ENCODE measurements around the gene CMIP. TPM values are rescaled to one million over a fixed set of nuclear protein-coding genes. Genes with fewer than 3 reads are reported as not detected.

Gene CMIP
- total RNA-seq, 6 experiments from 2014 or later, result 12.2 to 23.0 (median 16.5) TPM

DNA sequence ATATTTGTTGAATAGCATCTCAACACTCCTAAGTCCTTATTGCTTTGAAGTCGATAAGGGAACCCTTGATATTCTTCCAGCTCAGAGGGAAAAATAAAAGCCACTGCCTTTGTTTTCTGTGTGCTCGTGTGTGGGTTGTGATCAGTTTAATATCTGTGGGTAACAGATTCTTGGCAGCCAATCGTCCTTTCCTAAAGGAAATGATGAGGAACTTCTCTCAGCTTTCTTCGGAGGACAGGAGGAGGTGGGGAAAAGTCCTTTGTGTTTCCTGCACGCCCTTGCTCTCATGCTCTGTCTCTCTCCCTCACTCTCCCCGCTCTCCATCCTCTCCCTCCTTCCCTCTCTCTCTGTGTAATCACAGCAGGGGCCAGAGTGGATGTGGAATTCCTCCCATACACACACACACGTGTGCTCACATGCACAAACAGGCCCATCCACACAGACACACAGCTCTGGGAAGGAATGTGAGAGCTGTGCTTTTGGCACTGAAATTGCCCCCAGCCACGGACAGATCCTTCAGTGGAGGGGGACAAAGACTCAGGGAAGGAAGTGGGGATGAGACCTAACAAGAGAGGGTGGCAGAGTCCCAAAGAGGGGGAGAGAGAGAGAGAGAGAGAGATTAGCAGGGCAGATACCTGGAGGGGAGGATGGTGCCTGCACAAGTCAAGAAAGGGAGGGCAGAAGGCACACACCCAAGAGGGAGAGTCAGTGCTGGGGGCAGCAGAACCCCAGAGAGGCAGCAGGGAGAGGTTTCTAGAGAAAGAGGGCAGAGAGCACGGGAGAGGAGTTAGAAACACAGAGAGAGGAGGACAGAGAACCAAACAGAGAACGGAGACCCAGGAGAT lies 250.9 kb downstream of the CMIP start:
- 52% methylated on average over 8 of the region's 10 CpGs for WGBS (ENCODE audit: insufficient coverage, low coverage, low lambda C conversion rate, missing lambda C conversion rate)
- TF ChIP-seq, protein P1, sequence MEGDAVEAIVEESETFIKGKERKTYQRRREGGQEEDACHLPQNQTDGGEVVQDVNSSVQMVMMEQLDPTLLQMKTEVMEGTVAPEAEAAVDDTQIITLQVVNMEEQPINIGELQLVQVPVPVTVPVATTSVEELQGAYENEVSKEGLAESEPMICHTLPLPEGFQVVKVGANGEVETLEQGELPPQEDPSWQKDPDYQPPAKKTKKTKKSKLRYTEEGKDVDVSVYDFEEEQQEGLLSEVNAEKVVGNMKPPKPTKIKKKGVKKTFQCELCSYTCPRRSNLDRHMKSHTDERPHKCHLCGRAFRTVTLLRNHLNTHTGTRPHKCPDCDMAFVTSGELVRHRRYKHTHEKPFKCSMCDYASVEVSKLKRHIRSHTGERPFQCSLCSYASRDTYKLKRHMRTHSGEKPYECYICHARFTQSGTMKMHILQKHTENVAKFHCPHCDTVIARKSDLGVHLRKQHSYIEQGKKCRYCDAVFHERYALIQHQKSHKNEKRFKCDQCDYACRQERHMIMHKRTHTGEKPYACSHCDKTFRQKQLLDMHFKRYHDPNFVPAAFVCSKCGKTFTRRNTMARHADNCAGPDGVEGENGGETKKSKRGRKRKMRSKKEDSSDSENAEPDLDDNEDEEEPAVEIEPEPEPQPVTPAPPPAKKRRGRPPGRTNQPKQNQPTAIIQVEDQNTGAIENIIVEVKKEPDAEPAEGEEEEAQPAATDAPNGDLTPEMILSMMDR (IDR thresholded peaks at IDR 0.05), result no peak
- no peak for TF ChIP-seq POLR2A (IDR thresholded peaks at IDR 0.05)
- Histone ChIP-seq H3K27me3 (no peaks in the 10 kb centered on the region), H3K36me3 (peaks cover 0 to 32% (median 10%) of the 10 kb centered on the region in 4 donors), H3K4me3 (no peak overlapping the region), H3K4me1 (no peaks in the 10 kb centered on the region), H3K27ac (no peak overlapping the region), H3K9me3 (no peaks in the 10 kb centered on the region)
- peak in 3 of 4 donors; percentile 10 to 23 (median 19) for ATAC-seq
- DNase-seq, result no peak
- intact Hi-C loops (cut with DNase I), result loop anchor here in 1 of 2 donors (5.0 kb wide), 1 partner anchor 83 kb away; no protein-coding TSS in a partner anchor

DNA sequence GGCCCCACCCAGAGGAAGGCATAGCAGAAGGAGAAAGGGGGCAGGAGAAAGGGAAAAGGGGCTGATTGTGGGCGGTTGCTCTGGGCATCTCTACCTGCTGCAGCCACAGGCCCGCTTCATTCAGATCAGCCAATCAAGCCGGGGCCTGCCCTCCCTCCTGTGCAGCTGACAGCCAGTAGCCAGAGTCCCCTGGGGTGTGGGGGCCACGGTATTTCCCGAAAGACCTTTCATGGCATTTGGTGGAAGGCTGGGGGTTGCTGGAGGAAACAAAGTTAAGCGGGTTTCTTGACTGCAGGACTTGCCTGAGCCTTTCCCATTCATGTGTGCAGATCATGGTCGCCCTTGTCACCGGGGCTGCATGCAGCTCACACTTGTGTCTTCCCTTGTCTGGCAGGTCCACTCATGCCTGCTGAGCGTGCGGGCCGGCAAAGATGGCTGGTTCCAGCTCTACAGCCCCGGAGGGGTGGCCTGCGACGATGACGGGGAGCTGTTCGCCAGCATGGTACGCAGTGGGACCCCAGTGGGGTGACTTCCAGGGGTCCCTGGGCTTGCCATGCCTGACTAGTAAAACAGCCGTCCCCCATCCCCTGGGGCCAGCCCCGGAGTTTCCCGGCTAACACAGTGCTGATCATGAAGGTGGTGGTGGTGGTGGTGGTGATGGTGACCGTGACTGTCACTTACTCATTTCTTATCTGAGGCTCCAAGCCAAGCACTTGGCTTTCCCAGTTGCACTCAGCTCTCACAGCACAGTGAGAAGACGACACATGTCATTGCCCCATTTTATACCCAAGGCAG lies 251.8 kb downstream of the CMIP start:
- TF ChIP-seq POLR2A (IDR thresholded peaks at IDR 0.05), result no peak
- TF ChIP-seq, protein P1 (IDR thresholded peaks at IDR 0.05), result no peak
- no peaks in the 10 kb centered on the region for H3K27me3 ChIP-seq
- no peaks in the 10 kb centered on the region for H3K9me3 ChIP-seq
- H3K27ac ChIP-seq, result no peak overlapping the region
- peaks cover 0 to 33% (median 10%) of the 10 kb centered on the region in 4 donors for H3K36me3 ChIP-seq
- no peak overlapping the region for H3K4me3 ChIP-seq
- no peaks in the 10 kb centered on the region for H3K4me1 ChIP-seq
- ATAC-seq (no peak), DNase-seq (peak in 1 of 3 donors; percentile 50)
- intact Hi-C loops (cut with DNase I), result loop anchor here in 1 of 2 donors (5.0 kb wide), 1 partner anchor 84 kb away; no protein-coding TSS in a partner anchor
- WGBS (ENCODE audit: insufficient coverage, low coverage, low lambda C conversion rate, missing lambda C conversion rate), result 53% methylated on average over 2 of the region's 22 CpGs

DNA sequence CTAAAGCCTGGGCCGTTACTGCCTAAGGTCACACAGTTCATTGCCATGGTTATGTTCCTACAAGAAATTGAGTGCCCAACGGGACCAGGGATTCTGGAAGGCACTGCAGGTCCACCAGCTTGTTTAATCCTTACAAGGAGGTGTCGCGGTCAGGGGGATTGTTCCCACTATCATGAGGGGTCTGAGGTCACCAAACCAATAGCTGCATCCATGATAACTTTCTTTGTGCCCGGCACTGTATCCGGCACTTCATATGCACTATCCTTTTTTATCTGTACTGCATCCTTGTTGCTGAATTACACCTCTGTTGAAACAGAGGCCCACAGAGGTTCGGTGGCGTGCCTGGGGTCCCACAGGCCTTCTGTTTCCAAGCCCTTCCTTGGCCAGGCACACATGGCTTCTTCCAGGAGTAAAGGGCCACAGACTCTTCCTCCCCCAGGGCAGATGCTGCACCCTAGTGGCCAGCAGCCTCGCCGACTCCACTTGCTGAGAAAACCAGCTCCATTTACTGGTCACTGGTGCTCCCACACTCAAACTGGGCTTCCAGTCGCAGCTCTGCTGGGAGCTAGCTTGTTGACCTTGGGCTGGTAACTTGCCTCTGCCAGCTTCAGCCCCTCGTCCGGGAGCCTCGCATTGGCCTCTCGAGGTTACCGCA lies 252.5 kb downstream of the CMIP start:
- intact Hi-C loops (cut with DNase I), result loop anchor here in 1 of 2 donors (5.0 kb wide), 1 partner anchor 85 kb away; no protein-coding TSS in a partner anchor
- DNase-seq (peak; percentile 68 to 77 (median 71)), ATAC-seq (peak; percentile 69 to 84 (median 75))
- no peak for TF ChIP-seq POLR2A (IDR thresholded peaks at IDR 0.05)
- TF ChIP-seq, protein P1 (IDR thresholded peaks at IDR 0.05), result peak; percentile 65 to 78 (median 68)
- Histone ChIP-seq H3K27ac (peak overlapping the region in 1 of 3 donors; percentile 4), H3K4me3 (no peak overlapping the region), H3K9me3 (no peaks in the 10 kb centered on the region), H3K27me3 (no peaks in the 10 kb centered on the region), H3K36me3 (peaks cover 0 to 36% (median 10%) of the 10 kb centered on the region in 4 donors), H3K4me1 (no peaks in the 10 kb centered on the region)
- WGBS (ENCODE audit: insufficient coverage, low coverage, low lambda C conversion rate, missing lambda C conversion rate), result 56% methylated on average over 6 of the region's 16 CpGs

Measured in right lobe of liver (tissue), 6 donors.